ENCODE measurements around the gene ARFIP2. TPM values are rescaled to one million over a fixed set of nuclear protein-coding genes. Genes with fewer than 3 reads are reported as not detected.

ARFIP2 gene
- total and polyA plus RNA-seq, 10 donors, result 23.4 to 72.7 (median 36.1) TPM

DNA sequence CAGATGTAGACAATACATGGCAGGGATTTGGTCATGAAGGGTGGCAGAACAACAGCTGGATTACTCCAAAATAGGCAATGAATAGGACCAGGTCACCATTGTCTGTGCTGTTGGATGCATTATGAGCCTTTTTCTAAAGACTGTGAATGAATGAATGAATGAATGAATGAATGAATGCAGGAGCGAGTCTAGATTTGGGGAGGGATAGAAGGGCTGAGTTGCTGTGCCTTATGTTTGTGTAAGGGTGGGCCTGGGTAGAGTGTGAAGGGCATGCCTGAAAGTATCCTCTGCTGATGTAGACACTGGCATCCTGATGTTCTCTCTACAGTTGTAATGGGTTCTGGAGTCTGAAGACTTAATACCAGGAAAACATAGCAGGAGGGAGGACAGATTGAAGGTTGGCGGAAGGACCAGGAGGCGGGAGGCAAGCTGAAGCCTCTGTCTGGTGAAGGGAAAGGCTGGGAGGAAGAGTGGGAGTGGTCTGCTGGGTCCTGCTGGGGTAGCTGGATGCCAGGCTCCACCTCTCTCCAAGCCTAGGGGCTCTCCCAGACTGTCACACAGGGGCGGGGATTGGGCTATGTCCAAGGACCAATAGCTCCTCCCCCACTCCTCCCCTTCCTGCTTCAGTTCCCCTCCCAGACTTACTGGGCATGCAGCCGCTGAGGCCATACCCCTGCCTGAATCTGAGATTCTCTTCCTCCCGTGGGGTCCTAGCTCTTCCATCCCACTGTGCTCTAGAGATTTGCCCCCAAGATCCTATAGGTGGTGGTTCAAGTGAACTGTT is 12.2 kb downstream of the ARFIP2 start:
- H3K36me3 ChIP-seq, result peaks cover 0 to 17% (median 11%) of the 10 kb centered on the region in 6 donors
- peak; percentile 87 for DNase-seq
- intact Hi-C loops (cut with DNase I; ENCODE audit: low total_unique reads), result no loop called here
- H3K9me3 ChIP-seq, result no peaks in the 10 kb centered on the region
- TF ChIP-seq POLR2AphosphoS5 (IDR thresholded peaks at IDR 0.05), result peak; percentile 35 to 70 (median 46)
- TF ChIP-seq, protein P1, sequence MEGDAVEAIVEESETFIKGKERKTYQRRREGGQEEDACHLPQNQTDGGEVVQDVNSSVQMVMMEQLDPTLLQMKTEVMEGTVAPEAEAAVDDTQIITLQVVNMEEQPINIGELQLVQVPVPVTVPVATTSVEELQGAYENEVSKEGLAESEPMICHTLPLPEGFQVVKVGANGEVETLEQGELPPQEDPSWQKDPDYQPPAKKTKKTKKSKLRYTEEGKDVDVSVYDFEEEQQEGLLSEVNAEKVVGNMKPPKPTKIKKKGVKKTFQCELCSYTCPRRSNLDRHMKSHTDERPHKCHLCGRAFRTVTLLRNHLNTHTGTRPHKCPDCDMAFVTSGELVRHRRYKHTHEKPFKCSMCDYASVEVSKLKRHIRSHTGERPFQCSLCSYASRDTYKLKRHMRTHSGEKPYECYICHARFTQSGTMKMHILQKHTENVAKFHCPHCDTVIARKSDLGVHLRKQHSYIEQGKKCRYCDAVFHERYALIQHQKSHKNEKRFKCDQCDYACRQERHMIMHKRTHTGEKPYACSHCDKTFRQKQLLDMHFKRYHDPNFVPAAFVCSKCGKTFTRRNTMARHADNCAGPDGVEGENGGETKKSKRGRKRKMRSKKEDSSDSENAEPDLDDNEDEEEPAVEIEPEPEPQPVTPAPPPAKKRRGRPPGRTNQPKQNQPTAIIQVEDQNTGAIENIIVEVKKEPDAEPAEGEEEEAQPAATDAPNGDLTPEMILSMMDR (IDR thresholded peaks at IDR 0.05 in 8 of 11, conservative IDR thresholded peaks at IDR 0.05 in 3 of 11), result no peak
- peaks cover 12 to 38% (median 27%) of the 10 kb centered on the region in 6 donors for H3K4me1 ChIP-seq
- no peaks in the 10 kb centered on the region for H3K27me3 ChIP-seq (replicated peaks in 1 of 7)
- H3K4me3 ChIP-seq, result peak overlapping the region in 1 of 8 donors; percentile 2
- H3K27ac ChIP-seq, result peak overlapping the region; percentile 38 to 74 (median 59)
- 24 to 40% (median 32%) methylated on average over 6 of the region's 6 CpGs for WGBS, 5 donors

DNA sequence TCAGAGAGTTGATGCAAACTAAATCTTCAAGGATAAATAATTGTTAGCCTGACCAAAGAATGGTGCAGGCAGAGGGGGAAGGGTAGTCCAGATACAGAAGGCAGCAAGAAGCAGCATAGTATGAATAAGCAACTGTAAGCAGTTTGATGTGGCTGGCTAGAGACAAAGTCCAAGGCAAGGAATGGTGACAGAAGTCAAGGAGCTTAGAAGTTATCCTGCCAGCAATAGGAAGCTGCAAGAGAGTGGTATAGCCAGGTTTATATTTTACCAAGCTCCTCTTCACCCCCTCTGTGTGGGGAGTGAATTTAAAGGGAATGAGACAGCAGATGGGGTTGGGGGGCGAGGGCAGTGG is 22.1 kb downstream of the ARFIP2 start:
- Histone ChIP-seq H3K4me1 (no peaks in the 10 kb centered on the region), H3K9me3 (no peaks in the 10 kb centered on the region), H3K36me3 (peaks cover 0 to 92% (median 41%) of the 10 kb centered on the region in 6 donors), H3K27ac (no peak overlapping the region), H3K27me3 (replicated peaks in 1 of 7) (no peaks in the 10 kb centered on the region), H3K4me3 (no peak overlapping the region)
- WGBS, 5 donors, result 63 to 93% (median 81%) methylated on average over 1 of the region's 1 CpG
- TF ChIP-seq, protein P1 (IDR thresholded peaks at IDR 0.05 in 8 of 11, conservative IDR thresholded peaks at IDR 0.05 in 3 of 11), result no peak
- TF ChIP-seq POLR2A (IDR thresholded peaks at IDR 0.05) (no peak), POLR2AphosphoS5 (IDR thresholded peaks at IDR 0.05) (no peak)
- intact Hi-C loops (cut with DNase I; ENCODE audit: low total_unique reads), result no loop called here
- no peak for DNase-seq

DNA sequence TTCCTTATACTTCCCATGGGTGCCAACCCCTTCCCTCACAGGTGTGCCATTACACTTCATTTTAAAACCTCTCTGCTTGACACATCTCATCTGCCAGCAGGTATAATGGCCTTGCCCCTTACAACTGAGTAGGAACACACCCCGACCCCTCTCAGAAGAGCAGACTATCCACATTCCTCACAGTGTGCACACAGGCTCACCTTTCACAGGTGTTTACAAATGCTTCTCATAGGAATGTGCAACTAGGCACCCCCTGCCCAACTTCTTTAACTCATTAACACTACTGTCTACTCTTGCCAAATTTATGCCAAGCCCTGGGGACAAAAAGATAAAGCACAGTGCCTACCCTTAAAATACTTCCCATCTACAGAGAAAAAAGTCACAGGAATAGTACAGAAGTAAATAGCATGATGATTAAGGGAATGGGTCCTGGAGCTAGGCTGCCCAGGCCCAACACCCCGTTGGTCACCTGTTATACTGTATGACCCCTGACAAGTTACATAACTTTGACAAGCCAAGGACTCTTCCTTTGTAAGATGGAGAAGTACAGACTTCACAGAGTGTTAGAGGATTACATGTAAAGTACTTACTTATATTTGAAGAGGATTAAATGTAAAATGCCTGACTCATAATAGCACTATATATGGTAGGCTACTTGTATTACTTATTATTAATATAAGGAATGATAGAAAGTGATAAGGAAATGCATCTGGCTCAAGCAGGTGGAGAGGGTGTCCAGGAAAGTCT is 22.6 kb downstream of the ARFIP2 start:
- intact Hi-C loops (cut with DNase I; ENCODE audit: low total_unique reads), result no loop called here
- Histone ChIP-seq H3K9me3 (no peaks in the 10 kb centered on the region), H3K36me3 (peaks cover 0 to 92% (median 45%) of the 10 kb centered on the region in 6 donors), H3K27me3 (replicated peaks in 1 of 7) (no peaks in the 10 kb centered on the region), H3K4me1 (no peaks in the 10 kb centered on the region), H3K27ac (no peak overlapping the region), H3K4me3 (no peak overlapping the region)
- no peak for DNase-seq
- TF ChIP-seq, protein P1 (IDR thresholded peaks at IDR 0.05 in 8 of 11, conservative IDR thresholded peaks at IDR 0.05 in 3 of 11), result no peak
- no peak for TF ChIP-seq POLR2A (IDR thresholded peaks at IDR 0.05)
- WGBS, 5 donors, result 74 to 88% (median 86%) methylated on average over 2 of the region's 2 CpGs

Data from spleen (tissue), 11 donors.